HG03039 (cell line): Measurements from ENCODE around the gene ORM1.
A peak's percentile ranks its signal among the peaks of the same experiment; 100 is the strongest.

Source experiments
- ATAC-seq: cut with Tn5 transposase; IDR thresholded peaks from one replicate; pipeline ENCODE4 v1.9.1; 2021; ENCODE audit warnings: mild to moderate bottlenecking, moderate library complexity; ENCODE audit not compliant: unreplicated experiment

The ORM1 gene

DNA sequence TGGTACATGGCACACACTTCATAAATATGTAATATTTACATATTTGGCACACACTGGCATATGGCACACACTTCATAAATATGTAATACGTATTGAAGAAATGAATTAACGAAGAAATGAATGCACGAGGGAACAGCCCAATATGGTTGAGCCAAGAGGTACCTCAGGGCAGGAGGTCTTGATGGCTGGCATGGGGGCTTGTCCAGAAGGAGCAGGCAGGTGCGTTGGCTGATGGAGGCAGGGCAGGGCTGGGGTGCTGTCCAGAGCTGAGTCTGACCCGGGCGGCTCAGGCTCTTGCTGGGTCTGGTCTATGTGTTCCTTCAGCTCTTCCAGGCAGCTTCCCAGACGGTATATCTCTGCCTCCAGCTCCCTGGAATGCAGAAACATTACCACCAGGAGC lies 38.6 kb downstream of the ORM1 start:
- no peak for ATAC-seq

DNA sequence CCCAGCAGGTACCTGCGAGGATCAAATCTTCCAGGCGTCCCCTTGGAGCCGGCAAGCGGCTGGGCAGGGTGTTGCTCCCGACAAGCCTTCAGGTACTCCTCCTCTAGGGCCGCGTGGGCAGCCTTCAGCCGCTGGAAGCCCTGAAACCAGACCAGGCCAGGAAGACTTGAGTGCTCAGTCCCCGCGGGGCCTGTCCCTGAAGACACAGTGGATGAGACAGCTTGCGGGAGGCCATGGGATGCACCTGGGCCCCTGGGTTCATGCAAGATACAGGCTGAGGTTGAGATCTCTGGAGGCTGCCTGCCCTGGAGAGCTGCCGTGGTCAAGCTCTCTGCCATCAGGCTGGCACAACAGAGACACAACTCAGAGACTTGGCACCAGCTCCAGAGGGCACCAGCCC lies 39.5 kb downstream of the ORM1 start:
- no peak for ATAC-seq

DNA sequence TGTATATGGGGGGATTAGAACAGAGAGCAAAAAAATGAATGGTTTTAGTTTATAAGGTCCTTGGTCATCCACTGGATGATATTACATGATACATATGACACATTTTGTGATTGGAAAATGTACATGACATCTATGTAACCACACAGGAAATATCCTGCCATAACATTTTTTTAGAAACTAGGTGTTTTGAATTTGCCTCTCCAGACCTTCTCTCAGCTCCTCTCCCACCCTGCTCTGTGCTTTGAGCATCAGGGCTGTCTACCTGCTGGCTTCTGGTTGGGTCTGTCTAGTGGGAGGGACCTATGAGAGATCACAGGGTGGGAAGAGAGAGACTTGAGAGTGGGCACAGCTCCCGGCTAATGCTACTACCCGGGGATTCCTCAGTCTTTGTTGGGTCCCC lies 40.5 kb downstream of the ORM1 start:
- ATAC-seq: no peak

DNA sequence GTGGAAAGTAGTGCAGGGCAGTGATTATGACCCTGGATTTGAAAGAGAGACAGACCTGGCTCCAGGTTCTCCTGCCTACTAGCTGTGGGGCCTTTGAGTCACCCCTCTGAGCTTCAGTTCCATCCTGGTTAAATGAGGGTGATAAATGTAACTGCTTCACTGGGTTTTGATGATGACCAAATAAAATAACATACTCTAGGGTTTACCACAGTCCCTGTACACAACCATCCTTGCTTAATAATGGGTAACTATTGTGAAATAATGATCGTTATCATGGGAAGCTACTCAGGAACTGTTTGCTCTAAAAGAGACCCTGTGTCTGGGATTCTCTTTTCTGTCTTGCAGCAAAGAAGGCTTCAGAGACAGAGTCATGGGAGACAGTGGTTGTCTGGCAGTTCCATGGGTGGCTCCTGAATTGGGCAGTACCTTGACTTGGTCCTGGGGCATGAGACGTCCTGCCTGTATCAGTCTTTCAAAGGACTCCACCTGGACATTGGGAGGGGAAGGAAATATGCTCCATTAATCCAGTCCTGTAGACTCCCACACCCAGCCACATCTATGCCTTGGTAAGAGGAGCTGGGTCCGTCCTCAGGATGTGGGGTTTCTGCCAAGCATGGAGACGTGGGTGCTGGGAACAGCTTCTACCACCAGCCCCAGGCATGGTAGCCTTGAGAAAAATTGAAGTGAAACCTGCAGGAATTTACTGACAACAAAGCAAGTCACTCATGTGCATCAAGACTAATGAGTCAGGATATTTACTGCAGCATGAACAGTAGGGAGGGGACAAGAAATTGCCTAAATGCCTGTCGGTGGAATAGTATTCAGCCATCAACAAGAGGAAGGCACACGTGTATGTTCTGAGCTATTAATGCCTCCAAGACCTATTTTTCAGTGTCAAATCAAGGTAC lies 41.5 kb downstream of the ORM1 start:
- no peak for ATAC-seq

DNA sequence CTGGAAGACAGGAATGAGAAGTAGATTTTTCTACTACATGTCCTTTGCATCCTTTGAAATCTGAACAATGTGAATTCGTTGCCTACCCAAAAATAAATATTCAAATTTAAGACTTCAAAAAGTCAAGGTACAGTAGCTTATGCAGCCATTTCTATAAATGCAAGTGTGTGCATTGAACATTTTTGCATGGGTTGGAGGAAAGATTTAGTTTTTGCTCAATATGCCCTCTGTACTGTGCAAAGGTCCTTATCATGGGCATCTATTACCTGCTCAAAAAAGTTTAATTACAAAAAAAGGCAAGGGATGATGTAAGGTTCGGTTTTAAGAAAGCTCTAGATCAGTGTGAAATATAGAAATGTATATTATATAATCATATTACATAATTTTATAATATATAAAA lies 42.3 kb downstream of the ORM1 start:
- ATAC-seq: no peak

DNA sequence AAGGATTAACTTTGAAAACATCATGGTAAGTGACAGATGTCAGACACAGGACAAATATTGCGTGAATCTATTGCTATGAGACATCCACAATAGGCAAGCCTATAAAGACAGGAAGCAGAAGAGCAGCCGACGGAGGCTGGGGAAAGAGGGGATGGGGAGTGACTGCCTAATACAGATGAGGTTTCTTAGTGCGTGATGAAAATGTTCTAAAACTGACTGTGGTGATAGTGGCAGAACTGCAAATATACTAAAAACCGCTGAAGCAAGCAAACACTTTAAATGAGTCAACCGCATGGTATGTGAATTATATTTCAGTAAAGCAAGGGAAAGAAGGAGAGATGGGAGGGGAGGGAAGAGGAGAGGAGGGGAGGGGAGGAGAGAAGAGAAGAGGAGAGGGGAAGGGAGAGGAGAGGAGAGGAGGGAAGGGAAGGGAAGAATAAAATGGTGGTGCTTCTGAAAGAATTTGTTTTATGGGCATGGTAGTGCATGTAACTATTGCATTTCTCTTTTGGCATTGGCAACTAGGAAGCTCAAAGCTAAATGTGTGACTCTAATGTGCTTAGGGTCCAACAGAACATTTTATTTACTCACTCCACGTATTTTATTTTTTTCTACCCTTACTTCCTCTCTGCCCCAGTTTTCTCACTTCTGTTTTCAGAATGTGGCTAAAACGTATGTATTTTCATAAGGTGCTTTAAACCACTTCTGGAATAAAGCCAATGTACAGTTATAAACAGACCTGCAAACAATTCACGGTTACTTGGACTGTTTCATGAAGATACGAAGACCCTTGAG lies 43.6 kb downstream of the ORM1 start:
- ATAC-seq: no peak

DNA sequence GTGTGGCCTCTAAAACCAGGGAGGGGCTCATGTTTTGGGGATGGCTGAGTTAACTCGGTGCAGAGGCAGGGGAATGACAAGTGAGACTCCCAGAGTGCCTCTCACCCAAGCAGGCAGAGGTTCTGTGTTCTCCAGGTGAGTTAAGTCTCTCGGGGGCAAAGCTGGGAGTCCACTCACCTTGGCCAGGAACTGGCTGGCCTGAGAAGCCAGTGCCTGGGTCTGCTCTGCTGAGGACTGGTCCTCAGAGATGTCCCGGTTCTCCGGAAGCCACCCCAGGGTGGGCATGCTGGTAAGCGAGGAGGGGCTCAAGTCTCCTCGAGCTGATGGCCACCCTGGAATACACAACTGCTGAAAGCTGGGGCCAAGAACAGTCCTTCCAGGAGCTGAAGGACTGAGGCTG lies 44.5 kb downstream of the ORM1 start:
- ATAC-seq: no peak

DNA sequence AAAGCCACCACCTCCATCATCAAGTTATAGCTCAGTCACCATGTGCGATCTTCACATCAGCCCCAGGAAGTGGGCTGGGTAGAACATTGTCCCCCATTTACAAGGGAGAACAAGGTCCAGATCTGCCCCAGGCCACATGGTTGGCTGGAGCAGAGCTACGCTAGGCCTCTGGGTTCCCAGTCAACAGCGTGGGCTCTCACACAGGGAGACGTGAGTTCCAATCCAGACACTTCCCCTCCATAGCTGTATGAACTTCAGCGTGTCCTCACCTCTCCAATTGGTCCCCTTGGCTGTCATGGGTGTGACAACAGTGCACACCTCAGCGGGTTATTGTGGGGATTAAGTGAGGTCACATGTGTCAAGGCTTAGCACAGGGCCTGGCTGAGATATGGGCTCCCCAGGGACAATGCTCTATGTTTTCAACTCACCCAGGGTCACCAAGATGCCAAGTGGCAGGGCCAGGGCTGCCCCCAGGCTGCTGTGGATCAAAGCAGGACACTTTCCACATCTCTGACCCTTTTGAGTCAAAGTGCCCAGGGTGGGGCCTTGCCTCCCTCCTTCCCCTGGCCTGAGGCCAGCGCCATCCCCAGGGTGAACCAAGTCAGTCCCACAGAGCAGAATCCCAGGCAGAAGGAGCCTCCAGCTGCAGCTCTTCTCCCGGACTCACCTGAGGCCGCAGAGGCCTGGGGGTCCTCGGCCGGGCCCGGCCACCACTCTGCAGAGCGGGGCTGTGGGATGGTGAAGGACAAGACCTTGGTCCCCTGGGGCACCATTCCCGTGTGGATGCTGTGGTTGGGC lies 45.1 kb downstream of the ORM1 start:
- ATAC-seq: no peak

DNA sequence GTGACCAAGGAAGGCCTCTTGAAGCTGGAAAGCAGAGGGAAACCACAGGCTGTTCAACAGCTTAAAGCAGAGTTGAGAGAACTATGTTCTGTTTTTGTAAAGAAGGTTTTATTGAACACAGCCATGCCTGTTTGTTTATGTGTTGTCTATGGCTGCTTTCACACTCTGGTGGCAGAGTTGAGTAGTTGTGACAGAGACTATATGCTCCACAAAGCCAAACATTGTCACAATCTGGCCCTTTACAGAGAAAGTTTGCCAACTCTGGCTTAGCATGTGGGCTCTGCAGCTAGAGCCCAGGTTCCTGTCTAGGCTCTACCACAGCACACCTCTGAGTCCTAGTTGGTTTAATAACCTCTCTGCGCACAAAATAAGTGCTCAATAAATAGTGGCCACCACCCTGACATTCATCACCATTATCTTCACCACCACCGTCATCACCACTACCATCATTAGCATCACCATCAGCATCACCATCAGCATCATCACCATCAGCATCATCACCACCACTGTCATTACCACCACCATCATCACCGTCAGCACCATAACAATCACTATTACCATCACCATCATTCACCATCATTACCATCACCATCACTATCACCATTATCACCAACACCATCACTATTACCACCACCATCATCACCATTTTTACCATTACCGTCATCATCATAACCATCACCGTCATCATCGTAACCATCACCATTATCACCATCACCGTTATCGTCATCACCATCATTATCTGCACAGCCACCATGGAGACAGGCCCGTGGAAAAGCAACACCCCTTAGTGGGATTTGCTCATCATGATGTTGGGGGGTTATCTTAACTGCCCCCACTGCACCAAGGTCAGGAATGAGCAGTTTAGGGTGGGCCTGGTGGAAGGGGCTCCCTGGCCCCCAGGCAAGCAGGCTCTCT lies 46.6 kb downstream of the ORM1 start:
- no peak for ATAC-seq

DNA sequence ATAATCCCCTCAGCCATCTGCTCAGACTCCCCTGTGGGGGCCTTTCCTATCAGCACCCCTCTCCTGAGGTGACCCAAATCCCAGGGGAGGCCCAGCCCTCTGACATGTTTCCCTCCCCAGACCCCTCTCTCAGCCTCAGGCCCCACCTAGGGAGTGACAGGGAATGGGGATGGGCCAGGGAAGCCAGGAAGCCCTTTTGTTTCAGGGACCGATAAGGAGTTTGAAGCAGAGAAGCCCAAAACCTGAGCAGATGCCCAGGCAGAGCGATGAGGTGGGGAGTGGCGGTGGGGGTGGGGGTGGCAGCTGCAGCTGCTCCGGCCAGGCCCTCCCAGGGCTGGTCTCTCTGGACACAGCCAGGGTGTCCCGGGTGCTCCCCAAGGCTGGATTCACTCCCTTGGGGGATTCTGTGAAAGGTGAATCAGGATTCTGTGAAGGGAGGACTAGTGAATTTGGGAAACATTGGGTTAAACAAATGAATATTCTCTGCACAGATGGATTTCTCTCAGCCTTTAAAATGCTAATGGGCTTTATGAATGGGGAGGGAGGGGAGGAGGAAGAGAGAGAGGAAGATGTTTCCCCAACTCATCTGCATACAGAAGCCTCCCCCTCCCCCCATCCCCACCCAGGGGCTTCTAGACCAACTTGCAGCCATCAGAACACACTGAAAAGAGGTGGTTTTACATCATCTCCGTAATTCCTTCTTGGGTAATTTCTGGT lies 47.5 kb downstream of the ORM1 start:
- ATAC-seq: no peak

DNA sequence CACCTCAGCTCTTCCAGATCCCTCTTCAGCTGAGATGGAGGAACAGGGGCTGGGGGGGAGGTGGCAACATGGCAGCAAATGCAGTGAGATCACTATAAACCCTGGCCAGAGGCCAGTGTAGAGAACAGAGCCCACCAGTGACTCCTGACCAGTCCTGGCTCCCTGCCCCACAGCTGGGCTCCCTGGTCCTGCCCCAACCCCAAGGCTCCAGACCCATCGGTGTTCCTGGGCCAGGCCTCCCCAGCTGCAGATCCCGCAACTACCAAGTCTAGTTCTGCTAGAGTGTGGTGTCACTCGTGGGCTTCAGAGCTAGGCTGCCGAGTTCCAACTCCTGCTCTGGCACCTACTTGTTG lies 48.0 kb downstream of the ORM1 start:
- ATAC-seq: no peak

DNA sequence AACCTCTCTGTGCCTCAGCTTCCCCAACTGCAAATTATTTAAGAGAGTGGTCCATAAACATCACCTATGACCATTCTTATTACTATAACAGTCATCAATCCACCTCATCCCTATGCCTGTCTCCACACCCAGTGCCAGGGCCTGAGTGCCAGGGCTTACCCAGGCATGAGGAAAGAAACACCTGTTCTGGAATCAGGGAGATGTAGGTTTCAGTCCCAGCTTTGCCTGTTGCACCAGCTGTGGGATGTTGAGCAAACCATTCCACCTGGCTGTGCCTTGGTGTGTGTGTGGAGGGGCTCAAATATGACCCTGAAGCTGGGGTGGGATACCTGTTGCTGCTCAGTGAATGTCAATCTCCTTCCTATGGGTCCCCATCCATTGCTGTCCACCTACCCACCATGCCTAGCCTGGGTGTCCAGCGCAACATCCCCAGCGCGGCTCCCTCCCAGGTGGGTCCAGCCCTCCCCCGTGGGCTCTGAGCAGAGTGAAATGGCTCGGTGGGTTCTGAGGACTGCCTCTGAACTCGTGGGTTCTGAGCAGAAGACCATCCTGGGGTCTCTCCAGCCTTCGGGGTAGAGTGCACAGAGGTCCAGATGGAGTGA lies 48.5 kb downstream of the ORM1 start:
- ATAC-seq: no peak

DNA sequence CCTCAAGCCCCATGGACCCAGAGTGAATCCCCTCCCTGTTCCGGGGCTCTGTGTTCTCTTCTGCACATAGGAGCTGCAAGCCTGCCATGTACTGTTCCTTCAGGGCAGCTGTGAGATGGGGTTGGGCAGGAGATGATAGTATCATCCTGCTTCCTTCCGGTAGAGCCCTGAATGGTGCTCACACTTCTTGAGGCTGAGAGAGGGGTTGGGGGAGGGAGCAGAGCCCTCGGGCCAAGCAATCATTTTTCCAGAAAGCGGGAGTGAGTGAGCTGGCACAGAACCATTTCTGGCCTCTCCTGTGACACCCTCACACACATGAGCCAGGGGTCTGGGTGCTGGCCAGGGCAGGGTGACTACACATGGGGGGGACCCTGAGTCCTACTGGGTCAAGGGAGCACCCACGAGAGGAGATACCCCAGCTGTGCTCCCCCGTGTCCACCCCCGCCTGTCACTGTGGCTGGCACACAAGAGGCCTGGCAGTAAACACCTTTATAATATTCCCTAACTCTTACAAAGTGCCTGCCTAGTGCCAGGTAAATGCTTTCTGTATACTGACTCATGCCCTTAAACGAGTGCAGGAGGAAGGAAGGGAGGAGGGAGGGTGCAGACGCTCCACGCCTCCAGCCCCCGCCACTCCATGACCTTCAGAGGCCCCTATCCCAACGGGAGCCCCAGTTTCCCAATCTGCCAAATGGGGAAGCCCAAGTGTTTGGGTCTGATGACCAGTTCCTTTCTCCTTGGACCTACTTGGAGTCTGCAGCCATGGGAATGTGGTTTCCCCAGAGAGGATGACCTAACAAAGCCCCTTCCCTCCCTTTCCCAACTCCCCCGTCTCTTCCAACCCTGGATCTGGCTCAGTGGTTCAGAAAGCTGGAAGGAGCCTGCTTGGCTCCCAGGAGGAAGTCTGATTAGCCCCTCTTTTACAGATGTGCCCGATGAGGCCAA lies 49.3 kb downstream of the ORM1 start:
- ATAC-seq: no peak

DNA sequence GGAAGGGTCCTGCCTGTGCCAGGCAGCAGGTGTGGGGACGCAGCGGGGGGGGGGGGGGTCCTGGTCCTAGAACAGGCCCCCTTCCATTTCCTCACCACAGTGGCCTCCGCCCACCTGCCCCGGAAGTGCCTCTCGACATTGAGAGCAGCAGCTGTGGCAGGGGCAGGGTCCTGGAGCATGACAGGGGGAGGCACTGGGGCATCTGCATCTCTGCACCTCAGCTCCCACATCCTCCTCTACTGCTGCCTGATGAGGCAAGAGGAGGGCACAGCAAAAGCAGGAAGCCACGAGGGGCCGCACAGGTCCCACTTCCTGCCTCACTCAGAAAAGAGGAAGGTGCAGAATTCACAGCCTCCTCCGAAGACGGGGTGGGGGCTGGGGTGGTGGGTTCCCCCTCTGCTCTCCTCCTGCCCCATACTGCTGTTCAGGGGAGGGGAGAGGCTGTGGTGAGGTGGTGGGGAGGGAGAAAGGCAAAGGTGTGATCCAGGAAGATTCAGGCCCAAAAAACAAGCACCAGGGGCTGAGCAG lies 50.1 kb downstream of the ORM1 start:
- peak; percentile 81 for ATAC-seq

DNA sequence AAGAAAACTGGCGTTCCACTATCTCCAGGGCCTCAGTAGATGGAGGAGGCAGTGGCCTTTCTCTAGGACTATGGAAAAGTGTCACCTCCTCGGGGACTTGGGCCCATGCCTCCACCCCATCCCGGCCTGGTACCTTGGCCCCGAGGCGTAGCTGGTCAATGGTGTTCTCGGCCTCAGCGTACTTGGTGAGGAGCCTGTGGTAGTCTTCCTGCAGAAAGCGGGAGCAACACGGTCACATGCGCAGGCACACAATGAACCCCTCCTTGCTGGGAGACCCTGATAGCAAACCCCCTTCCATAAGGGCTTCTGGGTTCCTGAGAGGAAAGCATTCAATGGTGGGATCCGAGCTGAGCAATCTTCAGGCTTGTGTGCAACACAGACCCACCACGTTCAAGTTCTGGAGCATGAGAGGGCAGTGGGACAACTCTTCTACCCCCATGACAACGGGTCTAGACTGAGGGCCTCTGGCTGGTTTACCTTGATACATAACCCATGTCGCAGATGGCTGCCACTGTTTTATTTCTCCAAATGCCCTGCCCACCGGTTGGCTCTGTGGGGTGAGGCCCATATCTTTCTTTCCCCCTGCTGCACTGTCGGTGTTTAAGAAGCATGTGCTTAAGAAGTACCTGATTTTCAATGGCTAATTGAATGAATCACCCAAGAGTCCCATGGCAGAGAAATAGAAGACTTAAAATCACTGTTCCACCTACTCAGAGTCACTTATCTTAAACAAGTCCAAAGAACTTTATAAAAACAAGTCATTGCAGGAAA lies 51.2 kb downstream of the ORM1 start:
- ATAC-seq: no peak

DNA sequence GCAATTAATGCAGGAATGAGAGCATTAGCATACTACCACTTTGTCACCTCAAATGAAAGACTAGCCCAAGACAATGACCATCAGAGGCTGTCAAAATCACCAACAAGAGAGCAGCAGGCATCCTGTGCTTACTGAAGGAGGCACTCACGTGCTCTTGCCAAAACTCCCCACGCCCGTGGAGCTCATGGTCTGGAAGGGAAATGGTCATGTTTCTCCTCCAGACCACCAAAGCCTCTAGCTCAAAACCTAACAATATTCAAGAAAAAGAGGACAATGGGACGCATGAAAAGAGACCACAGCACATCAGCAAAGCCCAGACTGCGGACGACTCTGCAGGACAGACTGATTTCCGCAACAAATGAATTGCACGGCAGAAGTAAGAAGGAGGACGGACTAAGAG lies 52.0 kb downstream of the ORM1 start:
- ATAC-seq: no peak
